Measurements from ENCODE around the gene NPC2.

- TF ChIP-seq GATA3 (IDR thresholded peaks at IDR 0.05; ENCODE audit: low read depth, low read length) = no peak
- no peak for TF ChIP-seq GATA2 (IDR thresholded peaks at IDR 0.05; ENCODE audit: low read depth, low read length)
Observed at GRCh38 chr14:74493343-74494261, 497 bp upstream of the NPC2 start, which contains the start of gene ISCA2.
